ENCODE measurements around the gene IL27RA.

The IL27RA gene

GRCh38 chr19:14002571-14003250 is 28.9 kb upstream of the IL27RA start:
- Mint-ChIP-seq H3K4me3 (peak overlapping the region; percentile 32 to 78 (median 63)), H3K9me3 (peaks cover 7% of the 10 kb centered on the region), H3K36me3 (ENCODE audit: low read depth) (peaks cover 27% of the 10 kb centered on the region), H3K27ac (peak overlapping the region; percentile 75 to 85 (median 83)), H3K27me3 (ENCODE audit: low read depth) (no peaks in the 10 kb centered on the region), H3K4me1 (peaks cover 27% of the 10 kb centered on the region)
- TF ChIP-seq CTCF (IDR thresholded peaks at IDR 0.05; ENCODE audit: unreplicated experiment in 3 of 3), result no peak

- Mint-ChIP-seq H3K27ac (peak overlapping the region; percentile 75 to 85 (median 83)), H3K9me3 (peaks cover 7% of the 10 kb centered on the region), H3K4me3 (peak overlapping the region; percentile 32 to 78 (median 63))
These were observed 28.1 kb upstream of the IL27RA start for GRCh38 chr19:14003251-14004055.

GRCh38 chr19:14004619-14005348 is 26.8 kb upstream of the IL27RA start:
- Mint-ChIP-seq H3K4me1 (peaks cover 27% of the 10 kb centered on the region), H3K27me3 (ENCODE audit: low read depth) (no peaks in the 10 kb centered on the region), H3K9me3 (peaks cover 2% of the 10 kb centered on the region), H3K4me3 (peak overlapping the region; percentile 78 to 95 (median 90)), H3K36me3 (ENCODE audit: low read depth) (peaks cover 13% of the 10 kb centered on the region), H3K27ac (peak overlapping the region; percentile 88 to 95 (median 94))
- no peak for TF ChIP-seq CTCF (IDR thresholded peaks at IDR 0.05; ENCODE audit: unreplicated experiment in 3 of 3)

More at GRCh38 chr19:14003251-14004055, 28.1 kb upstream of the IL27RA start:
- Mint-ChIP-seq H3K4me1 (peaks cover 27% of the 10 kb centered on the region), H3K36me3 (ENCODE audit: low read depth) (peaks cover 21% of the 10 kb centered on the region), H3K27me3 (ENCODE audit: low read depth) (no peaks in the 10 kb centered on the region)
- TF ChIP-seq CTCF (IDR thresholded peaks at IDR 0.05; ENCODE audit: unreplicated experiment in 3 of 3), result no peak

GRCh38 chr19:14005349-14006084 is 26.0 kb upstream of the IL27RA start:
- H3K27ac Mint-ChIP-seq, result peak overlapping the region; percentile 94 to 99 (median 98)
- no peaks in the 10 kb centered on the region for H3K27me3 Mint-ChIP-seq (ENCODE audit: low read depth)
- H3K9me3 Mint-ChIP-seq, result peaks cover 2% of the 10 kb centered on the region
- H3K4me3 Mint-ChIP-seq, result peak overlapping the region; percentile 90 to 95 (median 93)
- peaks cover 6% of the 10 kb centered on the region for H3K36me3 Mint-ChIP-seq (ENCODE audit: low read depth)
- H3K4me1 Mint-ChIP-seq, result peaks cover 27% of the 10 kb centered on the region
- TF ChIP-seq CTCF (IDR thresholded peaks at IDR 0.05; ENCODE audit: unreplicated experiment in 3 of 3), result no peak

GRCh38 chr19:14006085-14006765 is 25.3 kb upstream of the IL27RA start, which contains the start of gene RFX1:
Gene RFX1, minus strand, starts transcription at chr19:14006320. Its CDS starts 12,477 bp downstream, at chr19:13993843.
- peaks cover under 1% of the 10 kb centered on the region for H3K36me3 Mint-ChIP-seq (ENCODE audit: low read depth)
- TF ChIP-seq CTCF (IDR thresholded peaks at IDR 0.05; ENCODE audit: unreplicated experiment in 3 of 3), result no peak
- H3K4me1 Mint-ChIP-seq, result peaks cover 23% of the 10 kb centered on the region
- H3K9me3 Mint-ChIP-seq, result no peaks in the 10 kb centered on the region
- H3K4me3 Mint-ChIP-seq, result peak within 1 kb of the TSS; percentile 90 to 95 (median 93)
- H3K27me3 Mint-ChIP-seq (ENCODE audit: low read depth), result no peaks in the 10 kb centered on the region
- peak within 1 kb of the TSS; percentile 98 to 100 (median 99) for H3K27ac Mint-ChIP-seq

Measured in nephron (organoid).